Measurements from ENCODE around the gene BCDIN3D. TPM values are rescaled to one million over a fixed set of nuclear protein-coding genes. Genes with fewer than 3 reads are reported as not detected.

The BCDIN3D gene
- total and polyA plus RNA-seq, 9 of the 15 experiments (the other 6 are each of a cell fraction or from before 2014, with no cell fraction given): 3.7 to 6.9 (median 5.6) TPM

DNA sequence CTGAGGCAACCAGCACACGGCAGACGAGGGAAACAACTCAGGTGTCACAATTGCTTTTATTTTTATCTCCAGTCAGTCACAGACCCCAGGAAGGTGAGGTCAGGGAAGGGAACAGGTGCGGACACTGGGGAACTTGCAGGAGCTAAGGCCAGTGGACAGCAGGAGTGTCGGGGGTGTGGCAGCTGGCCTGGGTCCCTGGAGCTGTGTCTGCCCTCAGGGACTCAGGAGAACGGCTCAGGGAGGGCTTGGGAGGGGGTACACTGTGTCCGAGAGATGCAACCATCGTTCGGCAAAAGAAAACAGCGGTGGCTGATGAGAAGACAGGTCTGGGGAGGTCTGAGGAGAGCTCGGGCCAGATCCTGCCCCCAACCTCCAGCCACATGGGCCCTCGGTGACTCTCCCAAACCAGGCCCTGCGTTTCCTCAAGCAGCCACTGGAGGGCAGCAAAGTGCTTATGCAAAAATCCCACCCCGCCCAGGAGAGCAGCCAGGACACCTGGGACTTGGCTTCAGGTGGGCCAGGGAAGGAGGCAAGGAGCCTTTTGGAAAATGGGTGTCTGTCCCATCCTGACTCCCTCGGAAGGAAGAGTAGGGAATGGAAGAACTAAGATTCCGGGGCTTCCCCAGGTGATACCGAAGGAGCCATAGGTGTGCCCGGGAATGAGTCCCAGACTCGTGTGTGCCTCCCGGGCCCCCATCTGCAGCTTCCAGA is 24.1 kb upstream of the BCDIN3D start (continued):
- TF ChIP-seq BRCA1 (IDR thresholded peaks at IDR 0.05) (no peak), BRCA1 (CRISPR knock-in tag; IDR thresholded peaks at IDR 0.05) (no peak), L3MBTL2 (IDR thresholded peaks at IDR 0.05) (no peak), BDP1 (IDR thresholded peaks at IDR 0.05; ENCODE audit: insufficient read depth, insufficient read length) (no peak), JUND (IDR thresholded peaks at IDR 0.05; ENCODE audit: borderline replicate concordance, low read depth, low read length) (no peak), JUND (tag; IDR thresholded peaks at IDR 0.05; ENCODE audit: borderline replicate concordance, low read depth, low read length) (no peak), HNRNPLL (IDR thresholded peaks at IDR 0.05; ENCODE audit: low read depth, low read length, poor library complexity, severe bottlenecking) (no peak), FOXA1 (IDR thresholded peaks at IDR 0.05; ENCODE audit: borderline replicate concordance) (no peak), RREB1 (CRISPR knock-in tag; IDR thresholded peaks at IDR 0.05) (no peak), ARID2 (IDR thresholded peaks at IDR 0.05) (peak; percentile 62; the same call in 1 of the 2 replicates), TAF9B (IDR thresholded peaks at IDR 0.05; ENCODE audit: partially characterized antibody) (no peak), MLX (CRISPR knock-in tag; conservative IDR thresholded peaks at IDR 0.05) (no peak), YY1 (IDR thresholded peaks at IDR 0.05; ENCODE audit: borderline replicate concordance in 1 of 3, control insufficient read depth in 1 of 3, extremely low read depth in 1 of 3, insufficient read depth in 3 of 3, insufficient read length in 1 of 3, insufficient replicate concordance in 2 of 3, low read depth in 1 of 3, low read length in 2 of 3) (no peak), ZNF445 (CRISPR knock-in tag; IDR thresholded peaks at IDR 0.05; ENCODE audit: low read depth) (no peak), ARID1B (IDR thresholded peaks at IDR 0.05) (no peak), PRMT5 (CRISPR knock-in tag; IDR thresholded peaks at IDR 0.05) (no peak), ZNF707 (CRISPR knock-in tag; conservative IDR thresholded peaks at IDR 0.05) (no peak), PHB (CRISPR knock-in tag; IDR thresholded peaks at IDR 0.05) (no peak)
- TF ChIP-seq, protein P1, sequence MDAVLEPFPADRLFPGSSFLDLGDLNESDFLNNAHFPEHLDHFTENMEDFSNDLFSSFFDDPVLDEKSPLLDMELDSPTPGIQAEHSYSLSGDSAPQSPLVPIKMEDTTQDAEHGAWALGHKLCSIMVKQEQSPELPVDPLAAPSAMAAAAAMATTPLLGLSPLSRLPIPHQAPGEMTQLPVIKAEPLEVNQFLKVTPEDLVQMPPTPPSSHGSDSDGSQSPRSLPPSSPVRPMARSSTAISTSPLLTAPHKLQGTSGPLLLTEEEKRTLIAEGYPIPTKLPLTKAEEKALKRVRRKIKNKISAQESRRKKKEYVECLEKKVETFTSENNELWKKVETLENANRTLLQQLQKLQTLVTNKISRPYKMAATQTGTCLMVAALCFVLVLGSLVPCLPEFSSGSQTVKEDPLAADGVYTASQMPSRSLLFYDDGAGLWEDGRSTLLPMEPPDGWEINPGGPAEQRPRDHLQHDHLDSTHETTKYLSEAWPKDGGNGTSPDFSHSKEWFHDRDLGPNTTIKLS (IDR thresholded peaks at IDR 0.05; ENCODE audit: borderline replicate concordance, low read depth): no peak
- TF ChIP-seq, protein P2, sequence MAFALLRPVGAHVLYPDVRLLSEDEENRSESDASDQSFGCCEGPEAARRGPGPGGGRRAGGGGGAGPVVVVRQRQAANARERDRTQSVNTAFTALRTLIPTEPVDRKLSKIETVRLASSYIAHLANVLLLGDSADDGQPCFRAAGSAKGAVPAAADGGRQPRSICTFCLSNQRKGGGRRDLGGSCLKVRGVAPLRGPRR (CRISPR knock-in tag; IDR thresholded peaks at IDR 0.05): no peak
